Fibroblast of lung (primary cell): ENCODE data around the gene TMEM259. TPM values are rescaled to one million over a fixed set of nuclear protein-coding genes. Genes with fewer than 3 reads are reported as not detected.

ENCODE experiments used
- DNase-seq, 2 donors: peaks; one replicate each; pipeline versions ENCODE4 v3.0.0 to v3.0.0-alpha.2; 2010; ENCODE audit warnings: low read depth in 2 of 2
- H2AFZ ChIP-seq: 2 replicates; pipeline ENCODE4 v1.5.1; 2012; ENCODE audit warnings: low read length, control low read depth, inconsistent platforms
- H3K27ac ChIP-seq: 2 replicates; pipeline ENCODE4 v1.5.1; 2011; ENCODE audit warnings: low read length, control low read depth; ENCODE audit not compliant: insufficient read depth
- H3K27me3 ChIP-seq: 2 replicates; pipeline ENCODE4 v1.5.1; 2011; ENCODE audit warnings: mild to moderate bottlenecking, low read length; ENCODE audit not compliant: control insufficient read depth, insufficient read depth
- H3K36me3 ChIP-seq: 2 replicates; pipeline ENCODE4 v1.5.1; 2011; ENCODE audit warnings: low read length; ENCODE audit not compliant: control insufficient read depth, insufficient read depth
- H3K4me1 ChIP-seq: 2 replicates; pipeline ENCODE4 v1.5.1; 2011; ENCODE audit warnings: low read length; ENCODE audit not compliant: control insufficient read depth, insufficient read depth; ENCODE audit errors: extremely low read depth
- H3K4me2 ChIP-seq: 2 replicates; pipeline ENCODE4 v1.5.1; 2011; ENCODE audit warnings: low read length, control low read depth; ENCODE audit not compliant: insufficient read depth; ENCODE audit errors: extremely low read depth
- H3K4me3 ChIP-seq, 4 experiments: fragments of 200-600 bp in 1 of 4; sonication (generic) in 1 of 4; replicated peaks in 1 of 4; 2 replicates each; pipeline ENCODE4 v1.5.1; 2011 to 2016; ENCODE audit warnings: low read length in 4 of 4, low read depth in 3 of 4, mild to moderate bottlenecking in 3 of 4, control low read depth in 2 of 4, inconsistent platforms in 1 of 4, mixed read lengths in 1 of 4; ENCODE audit not compliant: insufficient read depth in 1 of 4; ENCODE audit errors: control extremely low read depth in 1 of 4
- H3K79me2 ChIP-seq: 2 replicates; pipeline ENCODE4 v1.5.1; 2012; ENCODE audit warnings: mild to moderate bottlenecking, low read length, inconsistent platforms; ENCODE audit not compliant: control insufficient read depth, insufficient read depth
- H3K9ac ChIP-seq: 2 replicates; pipeline ENCODE4 v1.5.1; 2011; ENCODE audit warnings: mild to moderate bottlenecking, low read length, control low read depth; ENCODE audit not compliant: insufficient read depth
- H3K9me3 ChIP-seq: 2 replicates; pipeline ENCODE4 v1.5.1; 2012; ENCODE audit warnings: low read depth, low read length; ENCODE audit not compliant: control insufficient read depth, insufficient read depth
- H4K20me1 ChIP-seq: 2 replicates; pipeline ENCODE4 v1.5.1; 2011; ENCODE audit warnings: low read length; ENCODE audit not compliant: control insufficient read depth, insufficient read depth; ENCODE audit errors: extremely low read depth
- CTCF ChIP-seq, 2 donors: IDR thresholded peaks in 1 of 2; conservative IDR thresholded peaks in 1 of 2; 1 replicate in 1 of 2; 2 replicates in 1 of 2; pipeline ENCODE4 v1.5.1; 2011 to 2012; ENCODE audit warnings: low read length in 2 of 2, control low read depth in 1 of 2, inconsistent platforms in 1 of 2, low read depth in 1 of 2, mild to moderate bottlenecking in 1 of 2
- EZH2 ChIP-seq: IDR thresholded peaks from 2 replicates; pipeline ENCODE4 v1.5.1; 2012; ENCODE audit warnings: low read length, control low read depth, mild to moderate bottlenecking; ENCODE audit errors: missing control alignments
- polyA plus RNA-seq, 2 donors: library from polyadenylated mRNA; depleted of rRNA in 1 of 2; stranded (reverse) in 1 of 2; unstranded in 1 of 2; fragments of >200 nt; gene quantifications; 2 replicates each; pipeline ENCODE4 v1.2.1, GENCODE V29; 2011 to 2012; ENCODE audit warnings: missing spikeins in 1 of 2
- total RNA-seq: library from RNA; depleted of rRNA; stranded (reverse); fragments of >200 nt; gene quantifications from 2 replicates; pipeline ENCODE4 v1.2.1, GENCODE V29; 2014

The TMEM259 gene
- total and polyA plus RNA-seq, 2 donors (not counting 1 experiment from before 2014, with no cell fraction given), result 57.8 to 67.1 TPM

- H3K36me3 ChIP-seq, result peaks cover 22% of the 10 kb centered on the region
- H4K20me1 ChIP-seq, result peaks cover 1% of the 10 kb centered on the region
- H3K27me3 ChIP-seq, result no peaks in the 10 kb centered on the region
- no peak overlapping the region for H2AFZ ChIP-seq
- H3K4me1 ChIP-seq, result peaks cover 25% of the 10 kb centered on the region
- TF ChIP-seq EZH2, result no peak
- TF ChIP-seq CTCF (conservative IDR thresholded peaks at IDR 0.05 in 1 of 2, IDR thresholded peaks at IDR 0.05 in 1 of 2; ENCODE audit: low read depth in 1 of 2, low read length in 2 of 2), result no peak
- no peak overlapping the region for H3K4me2 ChIP-seq
- DNase-seq, result no peak
- no peak overlapping the region for H3K9ac ChIP-seq
- no peaks in the 10 kb centered on the region for H3K9me3 ChIP-seq
- H3K79me2 ChIP-seq, result peaks cover 49% of the 10 kb centered on the region
- no peak overlapping the region for H3K4me3 ChIP-seq
- no peak overlapping the region for H3K27ac ChIP-seq
Observed at GRCh38 chr19:1012334-1012733, 8.6 kb downstream of the TMEM259 start.

- H3K27ac ChIP-seq, result no peak overlapping the region
- no peak overlapping the region for H3K4me2 ChIP-seq
- no peak for TF ChIP-seq EZH2
- TF ChIP-seq CTCF (conservative IDR thresholded peaks at IDR 0.05 in 1 of 2, IDR thresholded peaks at IDR 0.05 in 1 of 2; ENCODE audit: low read depth in 1 of 2, low read length in 2 of 2), result no peak
- peaks cover 24% of the 10 kb centered on the region for H3K36me3 ChIP-seq
- H3K27me3 ChIP-seq, result no peaks in the 10 kb centered on the region
- no peak overlapping the region for H3K9ac ChIP-seq
- no peaks in the 10 kb centered on the region for H4K20me1 ChIP-seq
- H3K4me3 ChIP-seq, result no peak overlapping the region
- no peak for DNase-seq
- peaks cover 20% of the 10 kb centered on the region for H3K4me1 ChIP-seq
- H3K79me2 ChIP-seq, result peaks cover 44% of the 10 kb centered on the region
- H2AFZ ChIP-seq, result no peak overlapping the region
- no peaks in the 10 kb centered on the region for H3K9me3 ChIP-seq
Observed at GRCh38 chr19:1011831-1012333, 9.0 kb downstream of the TMEM259 start.

DNA sequence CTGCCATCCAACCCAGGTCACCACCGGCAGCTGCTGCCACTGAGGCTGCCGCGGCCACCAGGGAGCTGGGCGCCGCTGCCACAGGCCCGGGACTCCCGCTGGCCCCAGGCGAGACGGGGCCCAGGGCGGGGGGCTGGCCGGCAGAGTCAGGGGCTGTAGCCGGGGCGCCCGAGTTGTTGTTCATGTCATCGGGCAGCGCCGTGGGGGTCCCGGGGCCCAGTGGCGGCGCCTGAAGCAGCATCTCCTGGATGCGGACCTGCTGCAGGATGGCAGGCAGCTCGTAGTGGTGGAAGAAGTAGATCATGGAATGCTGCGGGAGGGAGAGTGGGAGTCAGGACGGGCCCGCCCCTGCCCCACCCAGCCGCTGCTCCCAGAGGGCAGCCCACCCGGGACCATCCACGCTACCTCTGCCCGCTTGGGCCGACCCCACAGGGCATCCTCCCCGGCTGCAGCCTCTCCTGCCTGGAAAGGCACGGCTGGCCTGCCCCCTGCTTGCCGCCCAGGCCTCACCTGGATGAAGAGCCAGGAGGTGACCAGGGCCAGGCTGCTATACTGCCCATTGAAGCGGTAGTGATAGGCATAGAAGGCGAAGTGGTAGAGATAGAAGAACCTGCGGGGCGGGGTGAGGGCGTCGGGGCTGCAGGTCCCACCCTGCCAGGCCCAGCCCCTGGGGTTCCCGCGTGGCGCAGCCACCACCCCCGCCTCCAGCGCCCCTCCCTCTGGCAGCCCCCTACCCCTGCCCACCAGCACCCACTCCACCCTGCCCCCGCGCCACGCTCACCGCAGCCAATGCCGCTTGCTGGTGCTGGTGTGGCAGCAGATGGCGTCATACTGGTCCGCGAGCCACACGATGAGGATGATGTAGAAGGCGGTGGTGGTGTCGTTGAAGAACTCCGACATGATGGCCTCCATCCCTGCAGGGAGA lies 10.1 kb downstream of the TMEM259 start:
- Histone ChIP-seq H3K4me3 (no peak overlapping the region), H3K27ac (no peak overlapping the region), H3K27me3 (no peaks in the 10 kb centered on the region), H3K4me2 (no peak overlapping the region), H3K36me3 (peaks cover 22% of the 10 kb centered on the region), H3K9me3 (no peaks in the 10 kb centered on the region), H2AFZ (no peak overlapping the region), H4K20me1 (no peaks in the 10 kb centered on the region), H3K4me1 (peaks cover 16% of the 10 kb centered on the region), H3K9ac (no peak overlapping the region), H3K79me2 (peaks cover 34% of the 10 kb centered on the region)
- DNase-seq, result no peak
- TF ChIP-seq EZH2 (no peak), CTCF (conservative IDR thresholded peaks at IDR 0.05 in 1 of 2, IDR thresholded peaks at IDR 0.05 in 1 of 2; ENCODE audit: low read depth in 1 of 2, low read length in 2 of 2) (no peak)
